GM23248 (cell line): ENCODE data around the gene PPP1R12B. TPM values are rescaled to one million over a fixed set of nuclear protein-coding genes. Genes with fewer than 3 reads are reported as not detected.

Experiments
- DNase-seq: peaks from one replicate; pipeline ENCODE4 v3.0.0-alpha.2; 2015
- H2AFZ ChIP-seq: fragments of 200-600 bp; sonication (generic); 2 replicates; pipeline ENCODE4 v1.6.1; 2016; ENCODE audit warnings: antibody characterized with exemption
- H3F3A ChIP-seq: fragments of 200-600 bp; sonication (generic); 2 replicates; pipeline ENCODE4 v1.6.1; 2016; ENCODE audit warnings: mild to moderate bottlenecking, antibody characterized with exemption, mixed run types; ENCODE audit not compliant: insufficient read depth
- H3K27ac ChIP-seq: fragments of 200-600 bp; sonication (generic); 2 replicates; pipeline ENCODE4 v1.5.1; 2016; ENCODE audit warnings: mild to moderate bottlenecking
- H3K27me3 ChIP-seq: fragments of 200-600 bp; sonication (generic); replicated peaks from 2 replicates; pipeline ENCODE4 v1.6.1; 2016; ENCODE audit warnings: mild to moderate bottlenecking; ENCODE audit not compliant: insufficient read depth
- H3K36me3 ChIP-seq: fragments of 200-600 bp; sonication (generic); 2 replicates; pipeline ENCODE4 v1.6.1; 2016; ENCODE audit warnings: low read depth, mild to moderate bottlenecking
- H3K4me1 ChIP-seq: fragments of 200-600 bp; sonication (generic); 2 replicates; pipeline ENCODE4 v1.6.1; 2016; ENCODE audit warnings: mild to moderate bottlenecking; ENCODE audit not compliant: insufficient read depth
- H3K4me2 ChIP-seq: fragments of 200-600 bp; sonication (generic); one replicate; pipeline ENCODE4 v1.6.1; 2016; ENCODE audit warnings: mild to moderate bottlenecking; ENCODE audit not compliant: unreplicated experiment
- H3K4me3 ChIP-seq: fragments of 200-600 bp; sonication (generic); 2 replicates; pipeline ENCODE4 v1.5.1; 2016; ENCODE audit warnings: mild to moderate bottlenecking
- H3K79me2 ChIP-seq: fragments of 200-600 bp; sonication (generic); 2 replicates; pipeline ENCODE4 v1.6.1; 2016; ENCODE audit warnings: mild to moderate bottlenecking; ENCODE audit not compliant: insufficient read depth
- H3K9ac ChIP-seq: fragments of 200-600 bp; sonication (generic); 2 replicates; pipeline ENCODE4 v1.6.1; 2016; ENCODE audit warnings: mild to moderate bottlenecking
- H3K9me2 ChIP-seq: fragments of 200-600 bp; sonication (generic); 2 replicates; pipeline ENCODE4 v1.6.1; 2016; ENCODE audit warnings: mixed run types, mild to moderate bottlenecking, moderate library complexity; ENCODE audit not compliant: insufficient read depth
- H3K9me3 ChIP-seq: fragments of 200-600 bp; sonication (generic); one replicate; pipeline ENCODE4 v1.6.1; 2017; ENCODE audit warnings: low read depth
- H4K20me1 ChIP-seq: fragments of 200-600 bp; sonication (generic); 2 replicates; pipeline ENCODE4 v1.6.0; 2016; ENCODE audit not compliant: insufficient read depth
- EZH2 ChIP-seq: fragments of 200-600 bp; sonication (generic); IDR thresholded peaks from 2 replicates; pipeline ENCODE4 v1.6.1; 2018; ENCODE audit warnings: antibody characterized with exemption, mild to moderate bottlenecking; ENCODE audit not compliant: insufficient read depth, poor library complexity, severe bottlenecking
- EZH2phosphoT487 ChIP-seq: fragments of 200-600 bp; sonication (generic); IDR thresholded peaks from 2 replicates; pipeline ENCODE4 v1.6.1; 2018; ENCODE audit warnings: antibody characterized with exemption, moderate library complexity, mild to moderate bottlenecking, low read depth; ENCODE audit not compliant: insufficient read depth
- WGBS, 2 experiments: methylation state at CpG; one replicate each; pipeline ENCODE4 v1.1.6; 2015 to 2017; ENCODE audit warnings: low lambda C conversion rate in 2 of 2, low coverage in 1 of 2; ENCODE audit errors: missing lambda C conversion rate in 2 of 2; 5-methylcytosine and 5-hydroxymethylcytosine counted together
- in situ Hi-C: fragments of 300-500 bp; cut with MboI; formaldehyde crosslinking; loops from 2 replicates; pipeline ENCODE4 v1.15.0; 2020
- polyA plus RNA-seq: library from polyadenylated mRNA; unstranded; fragments of >200 nt; fragmentation: Nextera tagmentation; extraction: Ambion mirVana; gene quantifications from 2 replicates; pipeline ENCODE4 v1.2.1, GENCODE V29; 2016
- total RNA-seq: library from RNA; depleted of rRNA; stranded (reverse); fragments of >200 nt; shearing (Covaris generic); gene quantifications from 2 replicates; pipeline ENCODE4 v1.2.3, GENCODE V29; 2014

PPP1R12B gene
- total and polyA plus RNA-seq, 2 experiments from 2014 or later = 3.6 to 14.6 TPM

GRCh38 chr1:202355944-202356553 lies 7.5 kb downstream of the PPP1R12B start:
- Histone ChIP-seq H3K79me2 (peaks cover 90% of the 10 kb centered on the region), H2AFZ (no peak overlapping the region), H3K4me3 (no peak overlapping the region)

GRCh38 chr1:202357506-202357905 lies 9.0 kb downstream of the PPP1R12B start:
- no peaks in the 10 kb centered on the region for H3F3A ChIP-seq
- H3K27ac ChIP-seq = no peak overlapping the region
- no peaks in the 10 kb centered on the region for H3K36me3 ChIP-seq
- no peak overlapping the region for H2AFZ ChIP-seq
- H3K4me1 ChIP-seq = no peaks in the 10 kb centered on the region
- H3K79me2 ChIP-seq = peaks cover 90% of the 10 kb centered on the region
- no peaks in the 10 kb centered on the region for H3K9me2 ChIP-seq
- H3K9ac ChIP-seq = no peak overlapping the region
- TF ChIP-seq EZH2 = no peak
- no peak for TF ChIP-seq EZH2phosphoT487
- H3K4me3 ChIP-seq = no peak overlapping the region
- DNase-seq = no peak
- in situ Hi-C loops = no loop called here
- no peaks in the 10 kb centered on the region for H3K9me3 ChIP-seq
- no peaks in the 10 kb centered on the region; the same call in 1 of the 2 replicates for H4K20me1 ChIP-seq
- H3K4me2 ChIP-seq = no peak overlapping the region
- no peaks in the 10 kb centered on the region for H3K27me3 ChIP-seq

More at GRCh38 chr1:202355944-202356553, 7.5 kb downstream of the PPP1R12B start:
- H3K4me2 ChIP-seq = no peak overlapping the region
- TF ChIP-seq EZH2 = no peak
- no peak for TF ChIP-seq EZH2phosphoT487
- H3K4me1 ChIP-seq = no peaks in the 10 kb centered on the region
- H4K20me1 ChIP-seq = no peaks in the 10 kb centered on the region; the same call in 1 of the 2 replicates
- no peak for DNase-seq
- no peak overlapping the region for H3K9ac ChIP-seq
- no peaks in the 10 kb centered on the region for H3K9me2 ChIP-seq
- no peak overlapping the region for H3K27ac ChIP-seq
- no peaks in the 10 kb centered on the region for H3K36me3 ChIP-seq
- in situ Hi-C loops = no loop called here
- no peaks in the 10 kb centered on the region for H3F3A ChIP-seq
- H3K27me3 ChIP-seq = no peaks in the 10 kb centered on the region
- H3K9me3 ChIP-seq = no peaks in the 10 kb centered on the region

GRCh38 chr1:202361224-202361623 lies 12.7 kb downstream of the PPP1R12B start:
- no peaks in the 10 kb centered on the region for H3K9me2 ChIP-seq
- H3K27ac ChIP-seq = no peak overlapping the region
- in situ Hi-C loops = no loop called here
- no peak overlapping the region for H3K4me2 ChIP-seq
- H3K4me1 ChIP-seq = peaks cover 9% of the 10 kb centered on the region
- no peak for DNase-seq
- no peaks in the 10 kb centered on the region for H3K9me3 ChIP-seq
- no peaks in the 10 kb centered on the region; the same call in 1 of the 2 replicates for H4K20me1 ChIP-seq
- H3K9ac ChIP-seq = no peak overlapping the region
- no peaks in the 10 kb centered on the region for H3K27me3 ChIP-seq
- no peak overlapping the region for H2AFZ ChIP-seq
- H3K79me2 ChIP-seq = peaks cover 82% of the 10 kb centered on the region
- 93 to 96% methylated on average over 2 of the region's 2 CpGs for WGBS, 2 experiments
- no peak overlapping the region for H3K4me3 ChIP-seq
- H3F3A ChIP-seq = no peaks in the 10 kb centered on the region; the same call in 1 of the 2 replicates
- no peak for TF ChIP-seq EZH2
- TF ChIP-seq EZH2phosphoT487 = no peak
- no peaks in the 10 kb centered on the region for H3K36me3 ChIP-seq

GRCh38 chr1:202361701-202362100 lies 13.2 kb downstream of the PPP1R12B start:
- TF ChIP-seq EZH2 (no peak), EZH2phosphoT487 (no peak)
- H3F3A ChIP-seq = no peaks in the 10 kb centered on the region; the same call in 1 of the 2 replicates
- peaks cover 9% of the 10 kb centered on the region for H3K4me1 ChIP-seq
- H3K9me3 ChIP-seq = no peaks in the 10 kb centered on the region
- 83 to 85% methylated on average over 3 of the region's 3 CpGs for WGBS, 2 experiments
- H3K79me2 ChIP-seq = peaks cover 78% of the 10 kb centered on the region
- H3K27me3 ChIP-seq = no peaks in the 10 kb centered on the region
- H3K4me3 ChIP-seq = no peak overlapping the region
- no peak overlapping the region for H3K9ac ChIP-seq
- no peak for DNase-seq
- H3K36me3 ChIP-seq = no peaks in the 10 kb centered on the region
- H3K27ac ChIP-seq = no peak overlapping the region
- H3K9me2 ChIP-seq = no peaks in the 10 kb centered on the region
- no peak overlapping the region for H3K4me2 ChIP-seq
- in situ Hi-C loops = no loop called here
- no peaks in the 10 kb centered on the region; the same call in 1 of the 2 replicates for H4K20me1 ChIP-seq
- H2AFZ ChIP-seq = no peak overlapping the region
